ENCODE data around the gene CINP. TPM values are rescaled to one million over a fixed set of nuclear protein-coding genes. Genes with fewer than 3 reads are reported as not detected.

Gene CINP
- total and polyA plus RNA-seq, 2 of the 8 experiments (the other 6 are each of a cell fraction or from before 2014, with no cell fraction given): 47.8 to 51.6 TPM

GRCh38 chr14:102315121-102315520, 47.6 kb downstream of the CINP start:
- no peak overlapping the region for H3K56ac ChIP-seq (replicated peaks; ENCODE audit: insufficient read length, low read depth, low read length)
- H3K79me2 ChIP-seq (ENCODE audit: control insufficient read depth in 1 of 2, insufficient read depth in 2 of 2, low read length in 2 of 2): no peaks in the 10 kb centered on the region
- H3K14ac ChIP-seq (ENCODE audit: insufficient read length): no peak overlapping the region
- H3K4me1 ChIP-seq (replicated peaks in 1 of 4; ENCODE audit: control insufficient read depth in 3 of 4, insufficient read depth in 4 of 4, low read length in 3 of 4): peaks cover 1 to 5% (median 4%) of the 10 kb centered on the region in 4 experiments; a peak in 4 of 7 replicates
- H4K20me1 ChIP-seq (replicated peaks in 1 of 2; ENCODE audit: control insufficient read depth in 1 of 2, insufficient read depth in 2 of 2, low read length in 2 of 2): no peaks in the 10 kb centered on the region
- H3K79me1 ChIP-seq (ENCODE audit: low read depth, low read length): no peaks in the 10 kb centered on the region; the same call in 1 of the 2 replicates
- H4K91ac ChIP-seq (replicated peaks; ENCODE audit: insufficient read length, low read length): no peak overlapping the region
- FAIRE-seq: no peak
- H3K4me2 ChIP-seq (ENCODE audit: insufficient read depth in 1 of 2, low read depth in 2 of 2, low read length in 2 of 2): peak overlapping the region; percentile 26 to 84; a peak in 2 of 4 replicates
- H3K23ac ChIP-seq (ENCODE audit: insufficient read length): no peak overlapping the region
- peak overlapping the region; percentile 55; the same call in 1 of the 2 replicates for H2BK12ac ChIP-seq (ENCODE audit: low read depth, low read length)
- H2BK20ac ChIP-seq (ENCODE audit: low read length): peak overlapping the region; percentile 9; the same call in 1 of the 2 replicates
- H3K9me3 ChIP-seq (ENCODE audit: insufficient read depth in 2 of 2, low read depth in 1 of 2, low read length in 1 of 2): no peaks in the 10 kb centered on the region
- H4K8ac ChIP-seq (ENCODE audit: extremely low read depth, insufficient read depth, low read length): no peak overlapping the region
- H2AK5ac ChIP-seq (ENCODE audit: low read depth, low read length): no peak overlapping the region
- H2AFZ ChIP-seq (ENCODE audit: low read length): no peak overlapping the region
- no peak overlapping the region for H4K5ac ChIP-seq (ENCODE audit: insufficient read length, low read depth, low read length)
- WGBS, 2 experiments (ENCODE audit: extremely low coverage in 1 of 2, insufficient coverage in 1 of 2, insufficient read length in 1 of 2, insufficient replicate concordance in 2 of 2, low coverage in 1 of 2, low lambda C conversion rate in 2 of 2, missing lambda C conversion rate in 1 of 2): 71% methylated on average over 6 of the region's 6 CpGs; no CpG with 5 or more reads in 1 of the 2 experiments
- H3K23me2 ChIP-seq (ENCODE audit: low read depth, low read length): peaks cover 14% of the 10 kb centered on the region
- peaks cover 0 to 14% (median 12%) of the 10 kb centered on the region in 4 experiments; a peak in 5 of 7 replicates for H3K27me3 ChIP-seq (replicated peaks in 1 of 4; ENCODE audit: control insufficient read depth in 3 of 4, extremely low read depth in 1 of 4, insufficient read depth in 3 of 4, low read length in 3 of 4)
- ChIA-PET POLR2A (ENCODE audit: partially characterized antibody) (interaction anchor here (1.2 to 2.7 kb wide), 3 partner anchors 17 to 227 kb away, joined by 3 to 7 read pairs (median 4); no protein-coding TSS in a partner anchor), CTCF (ENCODE audit: partially characterized antibody) (interaction anchor here (0.6 to 6.8 kb wide), 23 partner anchors 9 to 269 kb away, joined by 3 to 44 read pairs (median 4); partner anchors contain the start of gene MOK)
- H3K27ac ChIP-seq (ENCODE audit: low read depth, low read length): no peak overlapping the region
- H2BK120ac ChIP-seq (replicated peaks; ENCODE audit: low read depth, low read length): no peak overlapping the region
- H2BK5ac ChIP-seq (ENCODE audit: low read depth, low read length): 0 out of 2 replicates have a peak overlapping the region, but pooled peaks have one; percentile 10
- H2BK15ac ChIP-seq (ENCODE audit: low read length): no peak overlapping the region
- H3K4me3 ChIP-seq (ENCODE audit: extremely low read depth in 1 of 4, insufficient read depth in 2 of 4, low read depth in 3 of 4, low read length in 4 of 4): no peak overlapping the region; a peak in 1 of 8 replicates
- H3K36me3 ChIP-seq (ENCODE audit: control insufficient read depth in 2 of 4, insufficient read depth in 4 of 4, low read length in 3 of 4): no peaks in the 10 kb centered on the region
- DNase-seq (ENCODE audit: low read depth in 1 of 2, low spot score in 2 of 2): no peak
- no peak overlapping the region for H3K18ac ChIP-seq (ENCODE audit: extremely low read depth, low read length)
- H3K9ac ChIP-seq (replicated peaks in 1 of 4; ENCODE audit: extremely low read depth in 1 of 4, low read depth in 3 of 4, low read length in 3 of 4): no peak overlapping the region
- H3K4ac ChIP-seq (replicated peaks; ENCODE audit: insufficient read length, low read depth, low read length): no peak overlapping the region
- no peak for TF ChIP-seq SP4 (IDR thresholded peaks at IDR 0.05; ENCODE audit: low read length)
- no peak for TF ChIP-seq KDM4A (IDR thresholded peaks at IDR 0.05; ENCODE audit: low read depth, low read length, severe bottlenecking)
- TF ChIP-seq JUND (IDR thresholded peaks at IDR 0.05; ENCODE audit: low read length): no peak
- no peak for TF ChIP-seq MAFK (IDR thresholded peaks at IDR 0.05; ENCODE audit: low read depth, low read length)
- TF ChIP-seq SIRT6 (IDR thresholded peaks at IDR 0.05; ENCODE audit: low read length): no peak
- TF ChIP-seq SRF (IDR thresholded peaks at IDR 0.05; ENCODE audit: low read depth, low read length): no peak
- TF ChIP-seq BCL11A (IDR thresholded peaks at IDR 0.05; ENCODE audit: low read depth in 2 of 2, low read length in 2 of 2): no peak
- TF ChIP-seq EGR1 (IDR thresholded peaks at IDR 0.05; ENCODE audit: borderline replicate concordance, low read depth, low read length): no peak
- TF ChIP-seq TBP (IDR thresholded peaks at IDR 0.05; ENCODE audit: low read depth, low read length): no peak
- no peak for TF ChIP-seq TCF12 (IDR thresholded peaks at IDR 0.05; ENCODE audit: low read depth, low read length)
- no peak for TF ChIP-seq CTCF (IDR thresholded peaks at IDR 0.05; ENCODE audit: control extremely low read depth in 1 of 3, insufficient read depth in 1 of 3, low read depth in 1 of 3, low read length in 3 of 3)
- TF ChIP-seq PHF8 (conservative IDR thresholded peaks at IDR 0.05; ENCODE audit: low read depth, low read length): no peak
